Trophoblast cell (in vitro differentiated cells and primary cell): ENCODE measurements around the gene CAPN1.

Experiments
- DNase-seq, 2 donors: peaks; one replicate each; pipeline ENCODE4 v3.0.0-alpha.2; 2016
- H2AFZ ChIP-seq: 2 replicates; pipeline ENCODE4 v1.6.1; 2013; ENCODE audit warnings: low read length, moderate library complexity, mild to moderate bottlenecking; ENCODE audit not compliant: insufficient read depth, poor library complexity
- H2AK5ac ChIP-seq: 2 replicates; pipeline ENCODE4 v1.6.1; 2013; ENCODE audit warnings: mild to moderate bottlenecking, low read length
- H2BK120ac ChIP-seq: 2 replicates; pipeline ENCODE4 v1.6.1; 2013; ENCODE audit warnings: low read length, mild to moderate bottlenecking, moderate library complexity; ENCODE audit not compliant: insufficient read depth, poor library complexity
- H2BK12ac ChIP-seq: 2 replicates; pipeline ENCODE4 v1.6.1; 2013; ENCODE audit warnings: mild to moderate bottlenecking, low read length, moderate library complexity
- H2BK5ac ChIP-seq: 2 replicates; pipeline ENCODE4 v1.6.1; 2013; ENCODE audit warnings: low read length, low read depth, moderate library complexity, mild to moderate bottlenecking; ENCODE audit not compliant: poor library complexity
- H3K14ac ChIP-seq: 2 replicates; pipeline ENCODE4 v1.6.1; 2013; ENCODE audit warnings: mild to moderate bottlenecking, low read length
- H3K18ac ChIP-seq: 2 replicates; pipeline ENCODE4 v1.6.1; 2013; ENCODE audit warnings: mild to moderate bottlenecking, low read length
- H3K23ac ChIP-seq: 2 replicates; pipeline ENCODE4 v1.6.1; 2013; ENCODE audit warnings: low read length
- H3K27ac ChIP-seq: 2 replicates; pipeline ENCODE4 v1.5.1; 2013; ENCODE audit warnings: low read depth, mild to moderate bottlenecking, inconsistent platforms, low read length, moderate library complexity
- H3K27me3 ChIP-seq: 2 replicates; pipeline ENCODE4 v1.6.1; 2013; ENCODE audit warnings: inconsistent platforms, mild to moderate bottlenecking, low read length, moderate library complexity; ENCODE audit not compliant: insufficient read depth
- H3K36me3 ChIP-seq, 2 experiments: 1 replicate in 1 of 2; 2 replicates in 1 of 2; pipeline ENCODE4 v1.6.1; 2013; ENCODE audit warnings: low read length in 2 of 2, mild to moderate bottlenecking in 2 of 2, moderate library complexity in 1 of 2; ENCODE audit not compliant: insufficient read depth in 2 of 2, control insufficient read depth in 1 of 2
- H3K4ac ChIP-seq: 2 replicates; pipeline ENCODE4 v1.6.1; 2013; ENCODE audit warnings: low read depth, mild to moderate bottlenecking, low read length, moderate library complexity
- H3K4me1 ChIP-seq, 2 experiments: 1 replicate in 1 of 2; 2 replicates in 1 of 2; pipeline ENCODE4 v1.6.1; 2013; ENCODE audit warnings: low read length in 2 of 2, mild to moderate bottlenecking in 2 of 2, moderate library complexity in 1 of 2; ENCODE audit not compliant: insufficient read depth in 2 of 2, control insufficient read depth in 1 of 2
- H3K4me2 ChIP-seq: 2 replicates; pipeline ENCODE4 v1.6.1; 2013; ENCODE audit warnings: inconsistent platforms, mild to moderate bottlenecking, low read length, moderate library complexity
- H3K4me3 ChIP-seq: 2 replicates; pipeline ENCODE4 v1.5.1; 2013; ENCODE audit warnings: mild to moderate bottlenecking, low read depth, low read length, inconsistent platforms
- H3K79me1 ChIP-seq: one replicate; pipeline ENCODE4 v1.6.1; 2013; ENCODE audit warnings: low read length
- H3K79me2 ChIP-seq: 2 replicates; pipeline ENCODE4 v1.6.1; 2013; ENCODE audit warnings: low read length, mild to moderate bottlenecking; ENCODE audit not compliant: control insufficient read depth, insufficient read depth, poor library complexity
- H3K9ac ChIP-seq: 2 replicates; pipeline ENCODE4 v1.6.1; 2013; ENCODE audit warnings: mild to moderate bottlenecking, low read length
- H3K9me3 ChIP-seq: 2 replicates; pipeline ENCODE4 v1.6.1; 2013; ENCODE audit warnings: low read depth, mild to moderate bottlenecking, control low read depth, inconsistent platforms, low read length; ENCODE audit not compliant: insufficient read depth
- H4K12ac ChIP-seq: 2 replicates; pipeline ENCODE4 v1.6.1; 2013; ENCODE audit warnings: low read depth, mild to moderate bottlenecking, low read length, moderate library complexity
- H4K8ac ChIP-seq: 2 replicates; pipeline ENCODE4 v1.6.1; 2013; ENCODE audit warnings: low read depth, mild to moderate bottlenecking, low read length, moderate library complexity
- H4K91ac ChIP-seq: one replicate; pipeline ENCODE4 v1.6.1; 2013; ENCODE audit warnings: low read depth, mild to moderate bottlenecking, low read length, moderate library complexity
- WGBS: extraction: QIAGEN DNeasy Blood & Tissue Kit; methylation state at CpG from one replicate; pipeline ENCODE4 v1.1.7; 2013; ENCODE audit warnings: missing lambda C conversion rate; ENCODE audit not compliant: insufficient read length, insufficient coverage; ENCODE audit errors: extremely low coverage; 5-methylcytosine and 5-hydroxymethylcytosine counted together

Gene CAPN1

DNA sequence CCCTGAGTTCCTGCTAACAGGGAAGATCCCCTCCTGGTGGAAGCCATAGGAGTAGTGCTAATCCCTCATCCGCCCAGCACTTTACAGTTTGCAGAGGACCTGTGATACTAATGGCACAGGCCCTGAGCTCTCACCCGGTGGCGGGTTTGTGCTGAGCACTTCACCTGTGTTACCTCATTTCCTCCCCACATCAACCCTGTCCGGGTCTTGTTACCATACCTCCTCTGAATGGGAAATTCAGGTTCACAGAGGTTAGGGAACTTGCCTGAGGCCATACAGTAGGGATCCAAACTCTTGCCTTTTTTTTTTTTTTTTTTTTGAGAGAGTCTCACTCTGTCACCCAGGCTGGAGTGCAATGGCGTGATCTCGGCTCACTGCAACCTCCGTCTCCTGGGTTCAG is 25.2 kb downstream of the CAPN1 start:
- no peak overlapping the region for H3K14ac ChIP-seq
- no CpG with 5 or more reads among the region's 7 CpGs for WGBS

DNA sequence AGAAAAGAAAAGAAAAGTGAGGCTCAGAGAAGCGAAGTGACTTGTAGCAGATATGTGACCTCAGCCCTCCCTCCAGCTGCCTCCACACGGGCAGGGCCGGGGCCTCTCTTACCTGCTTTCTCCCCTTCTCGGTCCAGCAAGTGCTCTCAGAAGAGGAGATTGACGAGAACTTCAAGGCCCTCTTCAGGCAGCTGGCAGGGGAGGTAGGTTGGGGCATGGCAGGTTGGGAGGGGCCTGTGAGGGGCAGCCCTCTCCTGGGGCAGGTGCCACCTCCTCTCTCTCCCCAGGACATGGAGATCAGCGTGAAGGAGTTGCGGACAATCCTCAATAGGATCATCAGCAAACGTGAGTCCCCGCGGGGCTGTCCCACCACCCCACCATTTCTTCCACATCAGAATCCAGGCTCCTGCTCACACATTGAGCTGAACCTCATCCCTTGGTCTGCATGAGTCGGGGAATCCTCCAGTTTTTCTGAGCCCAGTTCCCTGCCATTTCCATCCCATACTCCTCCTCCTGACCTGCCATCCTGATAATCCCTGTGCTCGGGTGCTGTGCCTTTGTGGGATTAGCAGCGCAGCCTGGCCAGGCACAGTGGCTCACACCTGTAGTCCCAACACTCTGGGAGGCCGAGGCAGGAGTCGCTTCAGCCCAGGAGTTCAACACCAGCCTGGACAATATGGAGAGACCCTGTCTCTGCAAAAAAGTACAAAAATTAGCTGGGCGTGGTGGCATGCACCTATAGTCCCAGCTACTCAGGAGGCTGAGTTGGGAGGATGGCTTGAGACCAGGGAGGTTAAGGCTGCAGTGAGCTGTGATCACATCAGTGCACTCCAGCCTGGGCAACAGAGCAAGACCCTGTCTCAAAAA is 26.4 kb downstream of the CAPN1 start:
- peaks cover 0 to under 1% of the 10 kb centered on the region in 2 experiments for H3K4me1 ChIP-seq
- H3K14ac ChIP-seq = no peak overlapping the region
- H2BK12ac ChIP-seq = no peak overlapping the region
- H3K4me2 ChIP-seq = no peak overlapping the region
- no peak overlapping the region for H2AFZ ChIP-seq
- no peaks in the 10 kb centered on the region for H3K79me2 ChIP-seq
- H3K27me3 ChIP-seq = no peaks in the 10 kb centered on the region
- no peak overlapping the region for H3K27ac ChIP-seq
- H4K8ac ChIP-seq = no peak overlapping the region
- H2BK120ac ChIP-seq = no peak overlapping the region
- peaks cover 69 to 77% of the 10 kb centered on the region in 2 experiments for H3K36me3 ChIP-seq
- no peak overlapping the region for H3K4ac ChIP-seq
- H3K18ac ChIP-seq = no peak overlapping the region
- no peak overlapping the region for H3K23ac ChIP-seq
- no peak overlapping the region for H4K91ac ChIP-seq
- no peaks in the 10 kb centered on the region for H3K79me1 ChIP-seq
- no peak overlapping the region for H4K12ac ChIP-seq
- DNase-seq = no peak
- WGBS = no CpG with 5 or more reads among the region's 16 CpGs
- H3K4me3 ChIP-seq = no peak overlapping the region
- no peak overlapping the region for H2AK5ac ChIP-seq
- H3K9ac ChIP-seq = no peak overlapping the region
- H3K9me3 ChIP-seq = peaks cover 1% of the 10 kb centered on the region
- H2BK5ac ChIP-seq = no peak overlapping the region

More for the DNA sequence above, 25.2 kb downstream of the CAPN1 start:
- H3K4me2 ChIP-seq = no peak overlapping the region
- no peak overlapping the region for H4K8ac ChIP-seq
- H3K4me1 ChIP-seq = no peaks in the 10 kb centered on the region
- no peak overlapping the region for H2AK5ac ChIP-seq
- no peaks in the 10 kb centered on the region for H3K79me1 ChIP-seq
- no peak overlapping the region for H3K4ac ChIP-seq
- no peak overlapping the region for H3K9ac ChIP-seq
- H2BK12ac ChIP-seq = no peak overlapping the region
- H2BK5ac ChIP-seq = no peak overlapping the region
- no peaks in the 10 kb centered on the region for H3K27me3 ChIP-seq
- no peak overlapping the region for H4K12ac ChIP-seq
- no peak overlapping the region for H2AFZ ChIP-seq
- peaks cover 69 to 76% of the 10 kb centered on the region in 2 experiments for H3K36me3 ChIP-seq
- H3K27ac ChIP-seq = no peak overlapping the region
- no peaks in the 10 kb centered on the region for H3K9me3 ChIP-seq
- H3K79me2 ChIP-seq = no peaks in the 10 kb centered on the region
- no peak overlapping the region for H2BK120ac ChIP-seq
- no peak for DNase-seq
- H3K4me3 ChIP-seq = no peak overlapping the region
- H3K23ac ChIP-seq = no peak overlapping the region
- H3K18ac ChIP-seq = no peak overlapping the region
- H4K91ac ChIP-seq = no peak overlapping the region

DNA sequence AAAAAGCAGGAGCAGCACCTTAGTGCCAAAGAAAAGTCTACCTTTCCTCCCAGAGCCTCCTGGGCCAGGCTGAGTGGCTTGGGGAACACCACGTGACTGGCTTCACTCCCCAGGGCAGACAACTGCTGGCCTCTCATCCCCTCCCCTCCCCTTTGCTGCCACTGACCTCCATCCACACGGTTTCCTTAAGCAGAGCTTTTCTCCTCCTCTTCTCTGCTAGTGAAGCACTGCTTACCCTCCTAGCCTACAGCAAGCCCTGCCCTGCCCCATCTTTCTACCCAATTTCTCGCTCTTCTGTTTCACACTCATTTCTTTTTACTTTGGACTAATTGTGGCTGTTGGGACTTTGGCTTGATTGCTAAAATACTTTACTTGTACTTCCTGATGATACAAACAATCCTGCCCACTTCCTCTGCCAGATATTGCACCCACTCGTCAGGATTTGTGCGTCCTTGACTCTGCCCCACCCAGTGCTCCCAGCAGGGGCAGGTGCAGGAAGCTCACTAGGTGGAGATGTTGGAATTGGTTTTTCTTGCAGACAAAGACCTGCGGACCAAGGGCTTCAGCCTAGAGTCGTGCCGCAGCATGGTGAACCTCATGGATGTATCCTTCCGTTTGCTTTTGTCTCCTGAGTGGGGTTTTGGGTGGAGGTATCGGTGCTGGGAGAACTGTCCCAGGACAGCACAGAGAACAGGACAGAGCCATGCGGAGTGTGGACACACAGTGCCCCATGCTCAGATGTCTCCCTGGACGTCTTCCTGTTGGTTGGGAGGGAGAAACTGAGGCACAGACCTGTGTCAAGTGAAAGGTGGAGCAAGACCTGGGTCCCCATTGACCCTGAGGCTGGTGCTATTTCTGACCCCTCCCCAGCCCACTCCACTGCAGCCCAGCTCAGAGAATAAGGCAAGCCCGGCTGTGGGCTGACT is 27.3 kb downstream of the CAPN1 start:
- H3K4me1 ChIP-seq = peaks cover 3 to 8% of the 10 kb centered on the region in 2 experiments
- no CpG with 5 or more reads among the region's 13 CpGs for WGBS

DNA sequence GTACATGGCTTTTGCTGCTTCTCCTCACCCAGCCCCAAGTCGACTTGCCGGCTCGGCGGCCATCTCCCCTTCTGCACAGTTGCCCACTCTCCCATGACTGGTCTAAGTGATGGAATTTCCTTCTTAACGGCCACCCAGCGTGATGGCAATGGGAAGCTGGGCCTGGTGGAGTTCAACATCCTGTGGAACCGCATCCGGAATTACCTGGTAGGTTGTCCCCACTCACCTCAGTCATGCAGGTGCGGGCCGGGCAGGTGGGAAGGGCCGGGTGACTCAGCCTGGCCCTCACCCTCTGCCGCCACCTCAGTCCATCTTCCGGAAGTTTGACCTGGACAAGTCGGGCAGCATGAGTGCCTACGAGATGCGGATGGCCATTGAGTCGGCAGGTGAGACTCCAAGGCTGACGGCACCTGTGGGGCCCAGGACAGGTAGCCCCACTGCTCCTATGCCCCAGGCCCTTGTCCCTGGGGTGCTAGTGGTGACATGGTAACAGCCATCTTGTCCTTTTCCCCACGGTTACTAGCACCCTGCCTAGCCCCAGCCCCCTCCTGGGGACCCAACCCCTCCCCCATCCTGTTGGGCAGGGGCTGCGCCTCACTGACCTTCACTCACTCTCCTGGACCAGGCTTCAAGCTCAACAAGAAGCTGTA is 28.1 kb downstream of the CAPN1 start:
- Histone ChIP-seq H3K9me3 (peaks cover 1% of the 10 kb centered on the region), H3K4me2 (no peak overlapping the region), H2AFZ (no peak overlapping the region), H3K79me1 (peaks cover 2% of the 10 kb centered on the region), H4K91ac (no peak overlapping the region), H3K27ac (no peak overlapping the region), H4K12ac (no peak overlapping the region), H2BK120ac (no peak overlapping the region), H3K36me3 (peaks cover 64 to 68% of the 10 kb centered on the region in 2 experiments), H2BK12ac (no peak overlapping the region), H3K9ac (no peak overlapping the region), H3K4me1 (peaks cover 3 to 8% of the 10 kb centered on the region in 2 experiments), H2AK5ac (no peak overlapping the region), H3K4me3 (no peak overlapping the region), H3K79me2 (no peaks in the 10 kb centered on the region), H3K27me3 (no peaks in the 10 kb centered on the region), H3K23ac (no peak overlapping the region), H4K8ac (no peak overlapping the region), H3K14ac (no peak overlapping the region), H2BK5ac (no peak overlapping the region), H3K4ac (no peak overlapping the region), H3K18ac (no peak overlapping the region)
- peak; percentile 71 to 76 for DNase-seq
- no CpG with 5 or more reads among the region's 20 CpGs for WGBS

More for the DNA sequence above, 27.3 kb downstream of the CAPN1 start:
- H4K12ac ChIP-seq = no peak overlapping the region
- H3K14ac ChIP-seq = no peak overlapping the region
- H3K18ac ChIP-seq = no peak overlapping the region
- no peak overlapping the region for H4K8ac ChIP-seq
- H2BK5ac ChIP-seq = no peak overlapping the region
- DNase-seq = no peak
- H3K4me3 ChIP-seq = no peak overlapping the region
- no peak overlapping the region for H3K27ac ChIP-seq
- H4K91ac ChIP-seq = no peak overlapping the region
- H3K79me2 ChIP-seq = no peaks in the 10 kb centered on the region
- no peak overlapping the region for H2BK120ac ChIP-seq
- no peak overlapping the region for H3K9ac ChIP-seq
- H3K36me3 ChIP-seq = peaks cover 69 to 74% of the 10 kb centered on the region in 2 experiments
- peaks cover 2% of the 10 kb centered on the region for H3K79me1 ChIP-seq
- no peaks in the 10 kb centered on the region for H3K27me3 ChIP-seq
- H3K4ac ChIP-seq = no peak overlapping the region
- peaks cover 1% of the 10 kb centered on the region for H3K9me3 ChIP-seq
- H2AK5ac ChIP-seq = no peak overlapping the region
- H2AFZ ChIP-seq = no peak overlapping the region
- H3K23ac ChIP-seq = no peak overlapping the region
- no peak overlapping the region for H2BK12ac ChIP-seq
- H3K4me2 ChIP-seq = no peak overlapping the region
